Panc1 (cell line): Measurements from ENCODE around the gene PTPRR. TPM values are rescaled to one million over a fixed set of nuclear protein-coding genes. Genes with fewer than 3 reads are reported as not detected.

ENCODE experiments used
- ATAC-seq: fragments of 200-7000 bp; cut with Tn5 transposase; 2 replicates; pipeline ENCODE4 v1.9.1; 2020; ENCODE audit warnings: mild to moderate bottlenecking, moderate library complexity
- BruUV-seq: library from RNA; stranded (reverse); fragments of 400-500 nt; replicated peaks from 2 replicates; lab custom pipeline; 2021; lab: Mats Ljungman, UMichigan
- CTCF ChIA-PET: fragments of 300-600 bp; sonication (Branson Sonifier 250); formaldehyde crosslinking; loops from one replicate; lab custom pipeline; 2022; ENCODE audit warnings: antibody characterized with exemption; lab: Charles Lee
- POLR2A ChIA-PET: fragments of 300-600 bp; sonication (Branson Sonifier 250); formaldehyde crosslinking; loops from one replicate; lab custom pipeline; 2022; ENCODE audit warnings: antibody characterized with exemption; lab: Charles Lee
- DNase-seq: peaks from one replicate; pipeline ENCODE4 v3.0.0-alpha.2; 2010; ENCODE audit warnings: low read depth, low spot score
- H3K27ac ChIP-seq: 2 replicates; pipeline ENCODE4 v1.5.1; 2011; ENCODE audit warnings: mild to moderate bottlenecking, low read length, inconsistent platforms
- H3K27me3 ChIP-seq: fragments of 200-500 bp; sonication (Bioruptor generic); 2 replicates; pipeline ENCODE4 v1.6.0; 2014; ENCODE audit warnings: low read length, inconsistent platforms; ENCODE audit not compliant: control insufficient read depth, insufficient read depth
- H3K36me3 ChIP-seq: fragments of 200-500 bp; sonication (Bioruptor generic); 2 replicates; pipeline ENCODE4 v1.5.1; 2014; ENCODE audit warnings: inconsistent platforms, mild to moderate bottlenecking, low read length, moderate library complexity; ENCODE audit not compliant: control insufficient read depth, insufficient read depth
- H3K4me1 ChIP-seq: 2 replicates; pipeline ENCODE4 v1.5.1; 2011; ENCODE audit warnings: inconsistent platforms, mild to moderate bottlenecking, low read length, moderate library complexity; ENCODE audit not compliant: control insufficient read depth, insufficient read depth
- H3K4me3 ChIP-seq, 2 experiments: 2 replicates each; pipeline ENCODE4 v1.5.1; 2011 to 2012; ENCODE audit warnings: low read depth in 2 of 2, low read length in 2 of 2, mild to moderate bottlenecking in 2 of 2, inconsistent platforms in 1 of 2, moderate library complexity in 1 of 2
- H3K9me3 ChIP-seq: fragments of 200-500 bp; sonication (Bioruptor generic); 2 replicates; pipeline ENCODE4 v1.5.1; 2014; ENCODE audit warnings: low read depth, mild to moderate bottlenecking, inconsistent platforms, low read length, moderate library complexity; ENCODE audit not compliant: control insufficient read depth, insufficient read depth
- CTCF ChIP-seq: fragments of 450-650 bp; IDR thresholded peaks from 2 replicates; pipeline ENCODE4 v1.5.1; 2017; ENCODE audit warnings: mild to moderate bottlenecking
- POLR2AphosphoS5 ChIP-seq: IDR thresholded peaks from 2 replicates; pipeline ENCODE4 v1.6.1; 2012; ENCODE audit warnings: mild to moderate bottlenecking, low read depth, low read length, moderate library complexity
- REST ChIP-seq, 2 experiments: IDR thresholded peaks; 2 replicates each; pipeline ENCODE4 v1.6.1; 2011 to 2012; ENCODE audit warnings: low read depth in 2 of 2, control low read depth in 1 of 2, low read length in 1 of 2, mild to moderate bottlenecking in 1 of 2, moderate library complexity in 1 of 2; ENCODE audit not compliant: insufficient read depth in 1 of 2
- SIN3A ChIP-seq: IDR thresholded peaks from 2 replicates; pipeline ENCODE4 v1.6.1; 2012; ENCODE audit warnings: low read depth, mild to moderate bottlenecking, low read length, moderate library complexity, borderline replicate concordance; ENCODE audit not compliant: insufficient read depth
- TCF7L2 ChIP-seq: IDR thresholded peaks from 2 replicates; pipeline ENCODE4 v1.6.1; 2011; ENCODE audit warnings: mild to moderate bottlenecking, low read depth, low read length, inconsistent platforms
- in situ Hi-C: cut with HindIII; loops from 2 replicates; pipeline ENCODE4 v1.10.0; 2016; ENCODE audit warnings: low sequenced_read_pairs, low pct_unique_long_range_greater_than_20kb
- intact Hi-C: fragments of 100-400 bp; cut with micrococcal nuclease; formaldehyde crosslinking; loops from one replicate; pipeline ENCODE4 v1.10.0; 2022; ENCODE audit not compliant: unreplicated experiment
- total RNA-seq: library from RNA; stranded (reverse); gene quantifications from one replicate; pipeline ENCODE4 v1.2.1, GENCODE V29; 2021; ENCODE audit not compliant: unreplicated experiment

PTPRR gene
- total RNA-seq, 1 experiment from 2014 or later = not detected

- H3K36me3 ChIP-seq = no peaks in the 10 kb centered on the region
- ATAC-seq = no peak
- CTCF ChIA-PET = no interaction called here
- no peaks in the 10 kb centered on the region for H3K9me3 ChIP-seq
- H3K27me3 ChIP-seq = no peaks in the 10 kb centered on the region
- POLR2A ChIA-PET = no interaction called here
- no TSS peak for BruUV-seq
- H3K4me3 ChIP-seq = no peak overlapping the region
- DNase-seq = no peak
- H3K27ac ChIP-seq = no peak overlapping the region
- TF ChIP-seq TCF7L2 (no peak), SIN3A (no peak), CTCF (no peak), REST (IDR thresholded peaks at IDR 0.05; ENCODE audit: insufficient read depth in 1 of 2, low read depth in 2 of 2, low read length in 1 of 2) (no peak)
- in situ Hi-C loops = no loop called here
- no peaks in the 10 kb centered on the region for H3K4me1 ChIP-seq
- intact Hi-C loops = no loop called here
These were observed 149.0 kb downstream of the PTPRR start for GRCh38 chr12:70771581-70771980.

GRCh38 chr12:70763666-70764065, 156.9 kb downstream of the PTPRR start:
- ChIA-PET POLR2A (no interaction called here), CTCF (no interaction called here)
- in situ Hi-C loops (no loop called here), intact Hi-C loops (no loop called here)
- no TSS peak for BruUV-seq
- Histone ChIP-seq H3K9me3 (no peaks in the 10 kb centered on the region), H3K36me3 (no peaks in the 10 kb centered on the region), H3K27me3 (no peaks in the 10 kb centered on the region), H3K4me1 (no peaks in the 10 kb centered on the region), H3K4me3 (no peak overlapping the region), H3K27ac (no peak overlapping the region)
- no peak for TF ChIP-seq TCF7L2
- TF ChIP-seq POLR2AphosphoS5 = no peak
- TF ChIP-seq REST (IDR thresholded peaks at IDR 0.05; ENCODE audit: insufficient read depth in 1 of 2, low read depth in 2 of 2, low read length in 1 of 2) = no peak
- TF ChIP-seq SIN3A = no peak
- no peak for TF ChIP-seq CTCF
- DNase-seq (no peak), ATAC-seq (no peak)
